Measurements from ENCODE around the gene ZNF362. TPM values are rescaled to one million over a fixed set of nuclear protein-coding genes. Genes with fewer than 3 reads are reported as not detected.

Gene ZNF362, protein sequence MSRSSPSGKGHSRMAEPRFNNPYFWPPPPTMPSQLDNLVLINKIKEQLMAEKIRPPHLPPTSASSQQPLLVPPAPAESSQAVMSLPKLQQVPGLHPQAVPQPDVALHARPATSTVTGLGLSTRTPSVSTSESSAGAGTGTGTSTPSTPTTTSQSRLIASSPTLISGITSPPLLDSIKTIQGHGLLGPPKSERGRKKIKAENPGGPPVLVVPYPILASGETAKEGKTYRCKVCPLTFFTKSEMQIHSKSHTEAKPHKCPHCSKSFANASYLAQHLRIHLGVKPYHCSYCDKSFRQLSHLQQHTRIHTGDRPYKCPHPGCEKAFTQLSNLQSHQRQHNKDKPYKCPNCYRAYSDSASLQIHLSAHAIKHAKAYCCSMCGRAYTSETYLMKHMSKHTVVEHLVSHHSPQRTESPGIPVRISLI
- total RNA-seq, result 6.3 and 7.2 TPM in 2 replicates

DNA sequence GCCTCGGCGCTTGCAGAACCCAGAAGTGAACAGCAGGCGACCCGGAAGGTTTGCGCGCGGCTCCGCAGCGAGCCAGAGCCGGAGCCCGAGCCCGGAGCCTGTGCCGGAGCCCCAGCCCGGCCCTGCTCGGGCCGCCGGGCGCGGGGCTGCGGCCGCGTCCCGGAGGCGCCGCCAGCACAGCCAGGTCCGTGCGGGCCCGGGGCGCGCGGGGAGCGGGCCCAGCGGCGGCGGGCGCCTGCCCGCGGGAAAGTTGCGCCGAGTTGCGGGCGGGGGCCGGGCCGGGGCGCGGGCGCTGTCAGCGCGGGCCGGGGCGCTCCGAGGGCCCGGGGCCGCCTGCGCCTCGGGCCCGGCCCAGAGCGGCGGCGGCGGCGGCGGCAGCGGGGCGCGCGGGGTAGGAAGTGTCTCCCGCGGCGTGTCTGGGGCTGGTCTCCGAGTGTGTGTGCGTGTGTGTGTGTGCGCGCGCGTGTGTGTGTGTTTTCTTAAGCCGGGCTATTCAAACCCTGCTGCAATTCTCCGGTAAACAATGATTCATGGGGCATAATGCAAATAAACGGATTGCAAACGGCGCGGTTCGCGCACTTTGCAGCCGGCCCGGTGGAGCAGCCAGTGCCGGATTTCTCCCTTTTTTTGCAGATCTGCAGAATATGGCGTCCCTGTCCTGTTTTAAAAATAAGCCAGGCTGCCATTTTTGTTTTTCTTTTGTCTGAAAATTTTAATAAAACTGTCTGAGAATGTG lies at the start of gene ZNF362:
ZNF362 (plus strand) TSS at position 22 of the 736 bp plus-strand sequence. CDS start 14,083 bp downstream, outside the sequence.

GRCh38 chr1:33320619-33321165 lies 64.4 kb downstream of the ZNF362 start, which contains the start of gene A3GALT2:
Gene A3GALT2, minus strand, starts transcription at chr1:33321098. Its CDS starts 0 bp downstream, at chr1:33321098.

Other genes starting within 250 kb of the ZNF362 start
- 69.0 and 74.4 TPM in 2 replicates for gene AK2, start 219.6 kb upstream of the ZNF362 start, total RNA-seq
- gene AZIN2, start 175.3 kb upstream of the ZNF362 start, total RNA-seq, result 0.54 and 2.3 TPM in 2 replicates
- 1.4 and 2.1 TPM in 2 replicates for gene TRIM62, start 74.4 kb upstream of the ZNF362 start, total RNA-seq
- gene A3GALT2, start 64.6 kb downstream of the ZNF362 start, total RNA-seq, result 0.09 TPM in 1 of 2 replicates, not detected in the other
- gene PHC2, start 174.6 kb downstream of the ZNF362 start, total RNA-seq, result 74.0 and 110 TPM in 2 replicates
- 6.6 and 7.6 TPM in 2 replicates for gene ZSCAN20, start 216.2 kb downstream of the ZNF362 start, total RNA-seq